ENCODE measurements around the gene NUP205.

DNA sequence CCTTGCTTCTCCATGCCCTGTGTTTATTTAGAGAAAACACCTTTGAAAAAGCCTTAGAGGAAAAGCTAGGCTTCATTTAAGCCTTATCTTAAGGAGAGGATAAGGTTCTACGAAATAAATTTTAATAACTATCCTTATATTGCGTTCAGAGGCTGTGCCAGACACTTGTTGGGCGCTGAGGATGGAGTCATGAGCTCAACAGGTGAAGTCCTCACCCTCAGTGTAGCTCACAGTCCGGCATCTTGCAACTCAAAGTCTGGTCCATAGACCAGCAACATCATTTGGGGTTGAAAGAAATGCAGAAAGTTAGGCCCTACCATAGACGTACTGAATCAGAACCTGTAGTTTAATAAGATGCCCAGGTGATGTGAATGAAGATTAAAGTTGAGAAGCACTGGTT, 100.8 kb downstream of the NUP205 start:
- TF ChIP-seq, protein P1, sequence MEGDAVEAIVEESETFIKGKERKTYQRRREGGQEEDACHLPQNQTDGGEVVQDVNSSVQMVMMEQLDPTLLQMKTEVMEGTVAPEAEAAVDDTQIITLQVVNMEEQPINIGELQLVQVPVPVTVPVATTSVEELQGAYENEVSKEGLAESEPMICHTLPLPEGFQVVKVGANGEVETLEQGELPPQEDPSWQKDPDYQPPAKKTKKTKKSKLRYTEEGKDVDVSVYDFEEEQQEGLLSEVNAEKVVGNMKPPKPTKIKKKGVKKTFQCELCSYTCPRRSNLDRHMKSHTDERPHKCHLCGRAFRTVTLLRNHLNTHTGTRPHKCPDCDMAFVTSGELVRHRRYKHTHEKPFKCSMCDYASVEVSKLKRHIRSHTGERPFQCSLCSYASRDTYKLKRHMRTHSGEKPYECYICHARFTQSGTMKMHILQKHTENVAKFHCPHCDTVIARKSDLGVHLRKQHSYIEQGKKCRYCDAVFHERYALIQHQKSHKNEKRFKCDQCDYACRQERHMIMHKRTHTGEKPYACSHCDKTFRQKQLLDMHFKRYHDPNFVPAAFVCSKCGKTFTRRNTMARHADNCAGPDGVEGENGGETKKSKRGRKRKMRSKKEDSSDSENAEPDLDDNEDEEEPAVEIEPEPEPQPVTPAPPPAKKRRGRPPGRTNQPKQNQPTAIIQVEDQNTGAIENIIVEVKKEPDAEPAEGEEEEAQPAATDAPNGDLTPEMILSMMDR (conservative IDR thresholded peaks at IDR 0.05 in 1 of 2, IDR thresholded peaks at IDR 0.05 in 1 of 2; ENCODE audit: extremely low read depth in 1 of 2, insufficient read depth in 1 of 2, low read depth in 1 of 2, low read length in 2 of 2): no peak
- no peak for TF ChIP-seq EZH2 (IDR thresholded peaks at IDR 0.05; ENCODE audit: borderline replicate concordance, low read length)

Data from mammary epithelial cell (primary cell).